ENCODE results near the gene MRPL37. TPM values are rescaled to one million over a fixed set of nuclear protein-coding genes. Genes with fewer than 3 reads are reported as not detected.

Gene MRPL37
- total and polyA plus RNA-seq, 2 donors (not counting 3 experiments of a cell fraction or from before 2014, with no cell fraction given) = 45.0 to 109 TPM

DNA sequence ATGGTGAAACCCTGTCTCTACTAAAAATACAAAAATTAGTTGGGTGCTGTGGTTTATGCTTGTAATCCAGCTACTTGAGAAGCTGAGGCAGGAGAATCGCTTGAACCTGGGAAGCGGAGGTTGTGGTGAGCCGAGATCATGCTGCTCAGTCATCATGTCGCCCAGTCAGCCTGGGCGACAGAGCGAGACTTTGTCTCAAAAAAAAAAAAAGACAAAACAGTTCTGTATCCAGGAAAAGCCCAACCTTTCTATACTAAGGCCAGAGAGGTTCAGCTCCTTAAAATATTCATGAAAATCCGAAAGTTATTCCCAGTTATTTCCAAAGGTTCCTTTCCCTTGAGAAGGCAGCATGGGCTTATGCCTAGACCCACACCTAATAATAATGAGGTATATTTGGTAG is 4.2 kb downstream of the MRPL37 start:
- Histone ChIP-seq H3K4me1 (ENCODE audit: control insufficient read depth, extremely low read depth, insufficient read depth, low read length) (peaks cover 30% of the 10 kb centered on the region), H3K27ac (ENCODE audit: insufficient read depth, low read depth, low read length) (no peak overlapping the region), H3K9ac (replicated peaks; ENCODE audit: extremely low read depth, insufficient read depth, low read length) (no peak overlapping the region), H3K4me2 (ENCODE audit: insufficient read depth, low read length) (no peak overlapping the region), H3K9me3 (replicated peaks; ENCODE audit: control insufficient read depth, insufficient read depth, low read length) (no peaks in the 10 kb centered on the region), H3K36me3 (ENCODE audit: control insufficient read depth in 2 of 2, extremely low read depth in 1 of 2, insufficient read depth in 2 of 2, low read length in 2 of 2) (peaks cover 11 to 18% of the 10 kb centered on the region in 2 experiments), H4K20me1 (replicated peaks; ENCODE audit: control insufficient read depth, extremely low read depth, insufficient read depth, low read length) (no peaks in the 10 kb centered on the region), H3K9me1 (replicated peaks; ENCODE audit: control insufficient read depth, extremely low read depth, insufficient read depth, low read length) (no peaks in the 10 kb centered on the region), H3K4me3 (replicated peaks in 1 of 3; ENCODE audit: insufficient read depth in 1 of 3, low read depth in 1 of 3, low read length in 3 of 3) (no peak overlapping the region), H3K79me2 (ENCODE audit: control insufficient read depth, insufficient read depth, low read length) (peaks cover 28% of the 10 kb centered on the region), H3K27me3 (ENCODE audit: control insufficient read depth in 2 of 2, insufficient read depth in 2 of 2, low read length in 2 of 2) (no peaks in the 10 kb centered on the region), H2AFZ (ENCODE audit: low read depth, low read length) (no peak overlapping the region)
- dilution Hi-C loops (cut with MboI; ENCODE audit: extremely low pct_ligation_motif_present, low sequenced_read_pairs) (no loop called here), intact Hi-C loops (cut with micrococcal nuclease) (loop anchor here (5.0 kb wide), 1 partner anchor 283 kb away; no protein-coding TSS in a partner anchor)
- no peak for DNase-seq (ENCODE audit: low read depth, low spot score)
- POLR2A ChIA-PET = no interaction called here
- no peak for FAIRE-seq
- no peak for TF ChIP-seq JUN (IDR thresholded peaks at IDR 0.05; ENCODE audit: borderline replicate concordance, insufficient read depth, insufficient read length, low read depth)
- no peak for TF ChIP-seq POLR2A (IDR thresholded peaks at IDR 0.05; ENCODE audit: low read depth, low read length)
- TF ChIP-seq MYC (IDR thresholded peaks at IDR 0.05; ENCODE audit: low read depth, low read length) = no peak
- TF ChIP-seq GATA2 (IDR thresholded peaks at IDR 0.05; ENCODE audit: insufficient read depth, insufficient read length, low read depth, low read length) = no peak
- no peak for TF ChIP-seq FOS (IDR thresholded peaks at IDR 0.05; ENCODE audit: borderline replicate concordance, insufficient read depth, low read length)
- TF ChIP-seq, protein P1, sequence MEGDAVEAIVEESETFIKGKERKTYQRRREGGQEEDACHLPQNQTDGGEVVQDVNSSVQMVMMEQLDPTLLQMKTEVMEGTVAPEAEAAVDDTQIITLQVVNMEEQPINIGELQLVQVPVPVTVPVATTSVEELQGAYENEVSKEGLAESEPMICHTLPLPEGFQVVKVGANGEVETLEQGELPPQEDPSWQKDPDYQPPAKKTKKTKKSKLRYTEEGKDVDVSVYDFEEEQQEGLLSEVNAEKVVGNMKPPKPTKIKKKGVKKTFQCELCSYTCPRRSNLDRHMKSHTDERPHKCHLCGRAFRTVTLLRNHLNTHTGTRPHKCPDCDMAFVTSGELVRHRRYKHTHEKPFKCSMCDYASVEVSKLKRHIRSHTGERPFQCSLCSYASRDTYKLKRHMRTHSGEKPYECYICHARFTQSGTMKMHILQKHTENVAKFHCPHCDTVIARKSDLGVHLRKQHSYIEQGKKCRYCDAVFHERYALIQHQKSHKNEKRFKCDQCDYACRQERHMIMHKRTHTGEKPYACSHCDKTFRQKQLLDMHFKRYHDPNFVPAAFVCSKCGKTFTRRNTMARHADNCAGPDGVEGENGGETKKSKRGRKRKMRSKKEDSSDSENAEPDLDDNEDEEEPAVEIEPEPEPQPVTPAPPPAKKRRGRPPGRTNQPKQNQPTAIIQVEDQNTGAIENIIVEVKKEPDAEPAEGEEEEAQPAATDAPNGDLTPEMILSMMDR (IDR thresholded peaks at IDR 0.05; ENCODE audit: extremely low read depth in 1 of 2, insufficient read depth in 1 of 2, low read depth in 1 of 2, low read length in 2 of 2) = no peak
- no peak for TF ChIP-seq EZH2 (IDR thresholded peaks at IDR 0.05; ENCODE audit: borderline replicate concordance, low read depth, low read length, severe bottlenecking)
- TF ChIP-seq, protein P2, sequence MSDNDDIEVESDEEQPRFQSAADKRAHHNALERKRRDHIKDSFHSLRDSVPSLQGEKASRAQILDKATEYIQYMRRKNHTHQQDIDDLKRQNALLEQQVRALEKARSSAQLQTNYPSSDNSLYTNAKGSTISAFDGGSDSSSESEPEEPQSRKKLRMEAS (IDR thresholded peaks at IDR 0.05; ENCODE audit: insufficient read depth, insufficient read length) = no peak
- no peak for TF ChIP-seq POLR2AphosphoS5 (IDR thresholded peaks at IDR 0.05; ENCODE audit: insufficient read depth, low read depth, low read length)
- BruUV-seq (replicated peaks) = no TSS peak
- CTCF ChIA-PET = interaction anchor here (2.8 kb wide), 1 partner anchor 83 kb away, joined by 11 read pairs; no protein-coding TSS in a partner anchor

All from endothelial cell of umbilical vein (primary cell).